ENCODE data around the gene ACIN1. TPM values are rescaled to one million over a fixed set of nuclear protein-coding genes. Genes with fewer than 3 reads are reported as not detected.

The ACIN1 gene
- total and polyA plus RNA-seq, 2 of the 13 experiments (the other 11 are each of a cell fraction or from before 2014, with no cell fraction given) = 165 to 183 TPM

DNA sequence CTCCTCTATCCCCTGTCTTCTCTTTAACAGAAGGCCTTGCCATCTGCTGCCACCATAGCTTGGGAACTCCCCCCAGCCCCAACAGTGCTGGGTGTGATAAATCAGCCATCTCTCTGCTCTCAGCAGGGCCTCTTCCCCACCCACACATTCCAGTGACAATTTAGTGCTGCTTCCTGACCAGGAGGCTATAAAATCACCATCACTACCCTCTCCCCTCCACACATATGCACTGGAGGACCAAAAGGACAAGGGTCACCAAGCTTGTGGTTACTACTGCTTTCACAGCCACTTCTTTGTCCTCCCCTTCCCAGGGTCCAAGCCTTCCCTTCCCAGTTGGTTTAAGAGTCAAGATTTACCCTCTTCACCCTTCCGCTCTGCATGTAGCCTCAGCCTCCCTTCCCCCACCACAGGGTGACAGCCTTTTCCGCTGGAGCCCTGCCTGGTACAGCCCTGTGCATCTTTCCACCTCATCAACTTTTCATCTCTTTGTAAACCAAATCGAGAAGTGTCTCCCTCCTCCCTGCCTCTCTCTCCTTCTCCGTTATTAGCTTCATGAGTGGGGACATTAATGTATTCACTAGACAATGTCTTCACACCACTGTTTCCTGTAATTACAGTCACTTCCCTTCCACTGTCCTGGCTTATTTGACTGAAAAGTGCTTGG, 69.7 kb downstream of the ACIN1 start (continued):
- TF ChIP-seq ATF7 (IDR thresholded peaks at IDR 0.05) (no peak), ATF7 (CRISPR knock-in tag; IDR thresholded peaks at IDR 0.05) (peak; percentile 49; the same call in 1 of the 2 replicates), CHD4 (IDR thresholded peaks at IDR 0.05; ENCODE audit: borderline replicate concordance, low read length) (no peak), FOXM1 (CRISPR knock-in tag; IDR thresholded peaks at IDR 0.05) (peak; percentile 69; the same call in 1 of the 2 replicates), MEIS2 (CRISPR knock-in tag; IDR thresholded peaks at IDR 0.05) (no peak), HNF4A (CRISPR knock-in tag; IDR thresholded peaks at IDR 0.05) (peak; percentile 37; the same call in 1 of the 2 replicates), EEA1 (CRISPR knock-in tag; IDR thresholded peaks at IDR 0.05; ENCODE audit: borderline replicate concordance) (no peak), ZNF543 (CRISPR knock-in tag; IDR thresholded peaks at IDR 0.05) (no peak), PITX1 (CRISPR knock-in tag; IDR thresholded peaks at IDR 0.05) (0 out of 2 replicates have a peak, but pooled peaks have one; percentile 27), POLR2A (IDR thresholded peaks at IDR 0.05; ENCODE audit: insufficient read depth in 1 of 2, low read depth in 2 of 2, low read length in 2 of 2) (peak; percentile 52 to 61), POLR2G (IDR thresholded peaks at IDR 0.05; ENCODE audit: low read depth, low read length) (peak; percentile 72), POLR2AphosphoS2 (IDR thresholded peaks at IDR 0.05; ENCODE audit: low read depth, low read length) (peak; percentile 77; the same call in 1 of the 2 replicates), FOXC1 (CRISPR knock-in tag; IDR thresholded peaks at IDR 0.05; ENCODE audit: borderline replicate concordance) (0 out of 2 replicates have a peak, but pooled peaks have one; percentile 42), SAP130 (CRISPR knock-in tag; IDR thresholded peaks at IDR 0.05; ENCODE audit: low read depth) (no peak), SP5 (CRISPR knock-in tag; IDR thresholded peaks at IDR 0.05; ENCODE audit: borderline replicate concordance, low read depth) (no peak), SP4 (CRISPR knock-in tag; IDR thresholded peaks at IDR 0.05) (no peak), TAF1 (CRISPR knock-in tag; IDR thresholded peaks at IDR 0.05) (no peak), ZNF160 (CRISPR knock-in tag; IDR thresholded peaks at IDR 0.05) (no peak), FLYWCH1 (CRISPR knock-in tag; IDR thresholded peaks at IDR 0.05) (no peak), IRF2 (CRISPR knock-in tag; IDR thresholded peaks at IDR 0.05) (no peak)
- TF ChIP-seq, protein P1, sequence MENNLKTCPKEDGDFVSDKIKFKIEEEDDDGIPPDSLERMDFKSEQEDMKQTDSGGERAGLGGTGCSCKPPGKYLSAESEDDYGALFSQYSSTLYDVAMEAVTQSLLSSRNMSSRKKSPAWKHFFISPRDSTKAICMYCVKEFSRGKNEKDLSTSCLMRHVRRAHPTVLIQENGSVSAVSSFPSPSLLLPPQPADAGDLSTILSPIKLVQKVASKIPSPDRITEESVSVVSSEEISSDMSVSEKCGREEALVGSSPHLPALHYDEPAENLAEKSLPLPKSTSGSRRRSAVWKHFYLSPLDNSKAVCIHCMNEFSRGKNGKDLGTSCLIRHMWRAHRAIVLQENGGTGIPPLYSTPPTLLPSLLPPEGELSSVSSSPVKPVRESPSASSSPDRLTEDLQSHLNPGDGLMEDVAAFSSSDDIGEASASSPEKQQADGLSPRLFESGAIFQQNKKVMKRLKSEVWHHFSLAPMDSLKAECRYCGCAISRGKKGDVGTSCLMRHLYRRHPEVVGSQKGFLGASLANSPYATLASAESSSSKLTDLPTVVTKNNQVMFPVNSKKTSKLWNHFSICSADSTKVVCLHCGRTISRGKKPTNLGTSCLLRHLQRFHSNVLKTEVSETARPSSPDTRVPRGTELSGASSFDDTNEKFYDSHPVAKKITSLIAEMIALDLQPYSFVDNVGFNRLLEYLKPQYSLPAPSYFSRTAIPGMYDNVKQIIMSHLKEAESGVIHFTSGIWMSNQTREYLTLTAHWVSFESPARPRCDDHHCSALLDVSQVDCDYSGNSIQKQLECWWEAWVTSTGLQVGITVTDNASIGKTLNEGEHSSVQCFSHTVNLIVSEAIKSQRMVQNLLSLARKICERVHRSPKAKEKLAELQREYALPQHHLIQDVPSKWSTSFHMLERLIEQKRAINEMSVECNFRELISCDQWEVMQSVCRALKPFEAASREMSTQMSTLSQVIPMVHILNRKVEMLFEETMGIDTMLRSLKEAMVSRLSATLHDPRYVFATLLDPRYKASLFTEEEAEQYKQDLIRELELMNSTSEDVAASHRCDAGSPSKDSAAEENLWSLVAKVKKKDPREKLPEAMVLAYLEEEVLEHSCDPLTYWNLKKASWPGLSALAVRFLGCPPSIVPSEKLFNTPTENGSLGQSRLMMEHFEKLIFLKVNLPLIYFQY (CRISPR knock-in tag; IDR thresholded peaks at IDR 0.05; ENCODE audit: borderline replicate concordance) = no peak
- TF ChIP-seq, protein P2, sequence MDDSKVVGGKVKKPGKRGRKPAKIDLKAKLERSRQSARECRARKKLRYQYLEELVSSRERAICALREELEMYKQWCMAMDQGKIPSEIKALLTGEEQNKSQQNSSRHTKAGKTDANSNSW (CRISPR knock-in tag; IDR thresholded peaks at IDR 0.05; ENCODE audit: borderline replicate concordance) = 0 out of 2 replicates have a peak, but pooled peaks have one; percentile 31
- TF ChIP-seq, protein P3, sequence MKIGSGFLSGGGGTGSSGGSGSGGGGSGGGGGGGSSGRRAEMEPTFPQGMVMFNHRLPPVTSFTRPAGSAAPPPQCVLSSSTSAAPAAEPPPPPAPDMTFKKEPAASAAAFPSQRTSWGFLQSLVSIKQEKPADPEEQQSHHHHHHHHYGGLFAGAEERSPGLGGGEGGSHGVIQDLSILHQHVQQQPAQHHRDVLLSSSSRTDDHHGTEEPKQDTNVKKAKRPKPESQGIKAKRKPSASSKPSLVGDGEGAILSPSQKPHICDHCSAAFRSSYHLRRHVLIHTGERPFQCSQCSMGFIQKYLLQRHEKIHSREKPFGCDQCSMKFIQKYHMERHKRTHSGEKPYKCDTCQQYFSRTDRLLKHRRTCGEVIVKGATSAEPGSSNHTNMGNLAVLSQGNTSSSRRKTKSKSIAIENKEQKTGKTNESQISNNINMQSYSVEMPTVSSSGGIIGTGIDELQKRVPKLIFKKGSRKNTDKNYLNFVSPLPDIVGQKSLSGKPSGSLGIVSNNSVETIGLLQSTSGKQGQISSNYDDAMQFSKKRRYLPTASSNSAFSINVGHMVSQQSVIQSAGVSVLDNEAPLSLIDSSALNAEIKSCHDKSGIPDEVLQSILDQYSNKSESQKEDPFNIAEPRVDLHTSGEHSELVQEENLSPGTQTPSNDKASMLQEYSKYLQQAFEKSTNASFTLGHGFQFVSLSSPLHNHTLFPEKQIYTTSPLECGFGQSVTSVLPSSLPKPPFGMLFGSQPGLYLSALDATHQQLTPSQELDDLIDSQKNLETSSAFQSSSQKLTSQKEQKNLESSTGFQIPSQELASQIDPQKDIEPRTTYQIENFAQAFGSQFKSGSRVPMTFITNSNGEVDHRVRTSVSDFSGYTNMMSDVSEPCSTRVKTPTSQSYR (CRISPR knock-in tag; IDR thresholded peaks at IDR 0.05; ENCODE audit: borderline replicate concordance) = peak; percentile 39; the same call in 1 of the 2 replicates
- TF ChIP-seq, protein P4, sequence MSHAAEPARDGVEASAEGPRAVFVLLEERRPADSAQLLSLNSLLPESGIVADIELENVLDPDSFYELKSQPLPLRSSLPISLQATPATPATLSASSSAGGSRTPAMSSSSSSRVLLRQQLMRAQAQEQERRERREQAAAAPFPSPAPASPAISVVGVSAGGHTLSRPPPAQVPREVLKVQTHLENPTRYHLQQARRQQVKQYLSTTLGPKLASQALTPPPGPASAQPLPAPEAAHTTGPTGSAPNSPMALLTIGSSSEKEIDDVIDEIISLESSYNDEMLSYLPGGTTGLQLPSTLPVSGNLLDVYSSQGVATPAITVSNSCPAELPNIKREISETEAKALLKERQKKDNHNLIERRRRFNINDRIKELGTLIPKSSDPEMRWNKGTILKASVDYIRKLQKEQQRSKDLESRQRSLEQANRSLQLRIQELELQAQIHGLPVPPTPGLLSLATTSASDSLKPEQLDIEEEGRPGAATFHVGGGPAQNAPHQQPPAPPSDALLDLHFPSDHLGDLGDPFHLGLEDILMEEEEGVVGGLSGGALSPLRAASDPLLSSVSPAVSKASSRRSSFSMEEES (CRISPR knock-in tag; IDR thresholded peaks at IDR 0.05) = no peak

All from HepG2 (cell line).